ENCODE results near the gene HOXA6. TPM values are rescaled to one million over a fixed set of nuclear protein-coding genes. Genes with fewer than 3 reads are reported as not detected.

The HOXA6 gene
- total and polyA plus RNA-seq, 2 donors (not counting 3 experiments of a cell fraction or from before 2014, with no cell fraction given): 10.0 to 20.7 TPM

DNA sequence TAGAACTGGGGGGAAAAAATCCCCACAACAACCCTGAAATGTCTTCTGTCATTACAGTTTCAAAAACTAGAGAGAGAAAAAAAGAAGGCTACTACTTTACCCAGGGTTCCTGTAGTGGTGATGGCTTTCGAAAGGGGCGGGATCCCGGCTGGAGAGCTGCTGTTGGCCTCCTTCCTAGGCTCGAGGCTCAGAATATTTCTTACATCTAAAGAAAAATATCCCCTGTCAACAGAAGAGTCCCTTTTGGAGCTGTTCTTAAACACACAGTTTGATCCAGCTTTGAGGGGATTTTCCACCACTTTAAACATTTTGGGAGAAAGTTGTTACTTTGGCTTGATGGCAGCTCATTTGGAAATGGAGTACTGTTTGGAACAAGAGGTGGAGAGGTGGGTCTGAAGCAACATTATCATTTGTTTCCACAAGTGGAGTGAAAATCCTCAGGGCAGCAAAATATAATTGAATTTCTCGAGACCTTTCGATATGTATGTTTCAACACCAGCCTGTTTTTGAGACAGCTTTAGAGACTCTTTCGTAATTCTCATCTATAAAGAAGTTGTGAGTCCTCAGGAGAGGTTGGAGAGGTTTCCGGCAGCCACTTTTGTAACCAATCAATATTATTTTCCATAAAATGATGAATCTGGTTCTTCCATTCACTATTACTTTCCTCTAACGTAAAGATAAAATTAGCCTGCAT is 47.3 kb upstream of the HOXA6 start:
- no TSS peak for BruUV-seq (replicated peaks)
- CTCF ChIA-PET: interaction anchor here (0.7 to 2.8 kb wide), 13 partner anchors 15 to 903 kb away, joined by 3 to 69 read pairs (median 4); no protein-coding TSS in a partner anchor
- H3K4me3 ChIP-seq (replicated peaks in 1 of 3; ENCODE audit: insufficient read depth in 1 of 3, low read depth in 1 of 3, low read length in 3 of 3): no peak overlapping the region
- peaks cover 42 to 64% of the 10 kb centered on the region in 2 experiments for H3K27me3 ChIP-seq (ENCODE audit: control insufficient read depth in 2 of 2, insufficient read depth in 2 of 2, low read length in 2 of 2)
- H3K9me3 ChIP-seq (replicated peaks; ENCODE audit: control insufficient read depth, insufficient read depth, low read length): no peaks in the 10 kb centered on the region
- intact Hi-C loops (cut with micrococcal nuclease): no loop called here
- DNase-seq (ENCODE audit: low read depth, low spot score): no peak
- no peak overlapping the region for H2AFZ ChIP-seq (ENCODE audit: low read depth, low read length)
- H3K4me1 ChIP-seq (ENCODE audit: control insufficient read depth, extremely low read depth, insufficient read depth, low read length): peaks cover 12% of the 10 kb centered on the region
- FAIRE-seq: no peak
- no peaks in the 10 kb centered on the region for H3K36me3 ChIP-seq (ENCODE audit: control insufficient read depth in 2 of 2, extremely low read depth in 1 of 2, insufficient read depth in 2 of 2, low read length in 2 of 2)
- no peaks in the 10 kb centered on the region for H4K20me1 ChIP-seq (replicated peaks; ENCODE audit: control insufficient read depth, extremely low read depth, insufficient read depth, low read length)
- no peaks in the 10 kb centered on the region for H3K79me2 ChIP-seq (ENCODE audit: control insufficient read depth, insufficient read depth, low read length)
- POLR2A ChIA-PET: no interaction called here
- no peaks in the 10 kb centered on the region for H3K9me1 ChIP-seq (replicated peaks; ENCODE audit: control insufficient read depth, extremely low read depth, insufficient read depth, low read length)
- H3K4me2 ChIP-seq (ENCODE audit: insufficient read depth, low read length): no peak overlapping the region
- dilution Hi-C loops (cut with MboI; ENCODE audit: extremely low pct_ligation_motif_present, low sequenced_read_pairs): no loop called here
- H3K9ac ChIP-seq (replicated peaks; ENCODE audit: extremely low read depth, insufficient read depth, low read length): no peak overlapping the region
- TF ChIP-seq, protein P1, sequence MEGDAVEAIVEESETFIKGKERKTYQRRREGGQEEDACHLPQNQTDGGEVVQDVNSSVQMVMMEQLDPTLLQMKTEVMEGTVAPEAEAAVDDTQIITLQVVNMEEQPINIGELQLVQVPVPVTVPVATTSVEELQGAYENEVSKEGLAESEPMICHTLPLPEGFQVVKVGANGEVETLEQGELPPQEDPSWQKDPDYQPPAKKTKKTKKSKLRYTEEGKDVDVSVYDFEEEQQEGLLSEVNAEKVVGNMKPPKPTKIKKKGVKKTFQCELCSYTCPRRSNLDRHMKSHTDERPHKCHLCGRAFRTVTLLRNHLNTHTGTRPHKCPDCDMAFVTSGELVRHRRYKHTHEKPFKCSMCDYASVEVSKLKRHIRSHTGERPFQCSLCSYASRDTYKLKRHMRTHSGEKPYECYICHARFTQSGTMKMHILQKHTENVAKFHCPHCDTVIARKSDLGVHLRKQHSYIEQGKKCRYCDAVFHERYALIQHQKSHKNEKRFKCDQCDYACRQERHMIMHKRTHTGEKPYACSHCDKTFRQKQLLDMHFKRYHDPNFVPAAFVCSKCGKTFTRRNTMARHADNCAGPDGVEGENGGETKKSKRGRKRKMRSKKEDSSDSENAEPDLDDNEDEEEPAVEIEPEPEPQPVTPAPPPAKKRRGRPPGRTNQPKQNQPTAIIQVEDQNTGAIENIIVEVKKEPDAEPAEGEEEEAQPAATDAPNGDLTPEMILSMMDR (IDR thresholded peaks at IDR 0.05; ENCODE audit: extremely low read depth in 1 of 2, insufficient read depth in 1 of 2, low read depth in 1 of 2, low read length in 2 of 2): no peak
- TF ChIP-seq EZH2 (IDR thresholded peaks at IDR 0.05; ENCODE audit: borderline replicate concordance, low read depth, low read length, severe bottlenecking) (peak; percentile 65), JUN (IDR thresholded peaks at IDR 0.05; ENCODE audit: borderline replicate concordance, insufficient read depth, insufficient read length, low read depth) (no peak), MYC (IDR thresholded peaks at IDR 0.05; ENCODE audit: low read depth, low read length) (no peak), GATA2 (IDR thresholded peaks at IDR 0.05; ENCODE audit: insufficient read depth, insufficient read length, low read depth, low read length) (no peak)
- TF ChIP-seq, protein P2, sequence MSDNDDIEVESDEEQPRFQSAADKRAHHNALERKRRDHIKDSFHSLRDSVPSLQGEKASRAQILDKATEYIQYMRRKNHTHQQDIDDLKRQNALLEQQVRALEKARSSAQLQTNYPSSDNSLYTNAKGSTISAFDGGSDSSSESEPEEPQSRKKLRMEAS (IDR thresholded peaks at IDR 0.05; ENCODE audit: insufficient read depth, insufficient read length): no peak
- no peak overlapping the region for H3K27ac ChIP-seq (ENCODE audit: insufficient read depth, low read depth, low read length)

Measured in endothelial cell of umbilical vein (primary cell).